GM12892 (cell line): ENCODE data around the gene POLA1.

Experiments
- DNase-seq: peaks from one replicate; pipeline ENCODE4 v3.0.0; 2011; ENCODE audit not compliant: insufficient read length
- FAIRE-seq: peaks from 2 replicates; lab custom pipeline; 2011; peaks lifted over from hg19 to GRCh38; lab: Jason Lieb, UNC
- POLR2A ChIP-seq: IDR thresholded peaks from 2 replicates; pipeline ENCODE4 v1.6.1; 2011; ENCODE audit warnings: low read depth, low read length, control low read depth
- POLR2AphosphoS5 ChIP-seq: IDR thresholded peaks from 2 replicates; pipeline ENCODE4 v1.6.1; 2011; ENCODE audit warnings: low read depth, low read length, control low read depth
- TAF1 ChIP-seq: IDR thresholded peaks from 2 replicates; pipeline ENCODE4 v1.6.1; 2011; ENCODE audit warnings: low read depth, mild to moderate bottlenecking, control low read depth, low read length, borderline replicate concordance

The POLA1 gene

GRCh38 chrX:24963823-24964222, 270.1 kb downstream of the POLA1 start:
- no peak for DNase-seq
- TF ChIP-seq TAF1: no peak
- no peak for TF ChIP-seq POLR2AphosphoS5
- TF ChIP-seq POLR2A: no peak
- no peak for FAIRE-seq

DNA sequence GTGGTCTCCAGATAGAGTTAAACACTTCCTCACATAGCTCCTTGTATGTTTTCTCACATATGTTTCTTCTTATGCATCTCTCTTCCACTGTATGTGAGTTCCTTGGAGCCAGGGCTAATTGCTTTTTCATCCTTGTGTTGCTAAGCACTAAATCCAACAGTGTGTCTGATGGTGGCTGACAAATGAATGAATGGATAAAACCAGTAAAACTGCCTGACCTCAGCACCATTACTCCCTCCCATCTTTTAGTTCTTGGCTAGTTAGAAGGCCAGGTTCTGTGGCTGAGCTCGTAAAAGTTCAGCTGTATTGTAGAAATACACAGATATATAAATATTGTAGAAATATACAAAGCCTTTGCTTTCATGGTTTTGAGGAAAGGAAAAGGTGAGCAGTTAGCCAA, 271.7 kb downstream of the POLA1 start:
- DNase-seq (no peak), FAIRE-seq (no peak)
- no peak for TF ChIP-seq TAF1
- no peak for TF ChIP-seq POLR2AphosphoS5
- no peak for TF ChIP-seq POLR2A

GRCh38 chrX:24969812-24970211, 276.1 kb downstream of the POLA1 start:
- FAIRE-seq (no peak), DNase-seq (no peak)

DNA sequence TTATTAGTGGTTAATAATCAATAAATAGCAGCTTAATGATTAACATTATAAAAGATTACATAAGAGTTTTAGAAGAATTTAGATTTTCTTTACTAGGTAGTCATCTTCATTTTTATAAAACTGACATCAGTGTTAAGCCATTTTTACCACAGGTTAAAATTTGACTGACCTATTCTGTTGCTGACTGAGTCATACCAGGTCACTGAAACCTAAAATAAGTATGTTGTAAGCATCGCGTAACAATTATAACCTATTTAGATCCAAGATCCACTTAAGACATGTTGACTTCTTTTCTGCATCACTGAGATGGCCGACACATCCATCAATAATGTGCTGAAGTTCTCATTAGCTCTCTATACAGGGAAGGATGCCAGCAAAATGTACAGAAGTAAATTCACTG, 285.4 kb downstream of the POLA1 start:
- FAIRE-seq (no peak), DNase-seq (no peak)
- TF ChIP-seq POLR2A: no peak
- TF ChIP-seq POLR2AphosphoS5: no peak
- TF ChIP-seq TAF1: no peak

More at GRCh38 chrX:24969812-24970211, 276.1 kb downstream of the POLA1 start:
- no peak for TF ChIP-seq POLR2AphosphoS5
- no peak for TF ChIP-seq TAF1
- no peak for TF ChIP-seq POLR2A

- DNase-seq (no peak), FAIRE-seq (no peak)
- TF ChIP-seq POLR2A (no peak), TAF1 (no peak), POLR2AphosphoS5 (no peak)
These were observed 287.3 kb downstream of the POLA1 start for GRCh38 chrX:24981030-24981429.

DNA sequence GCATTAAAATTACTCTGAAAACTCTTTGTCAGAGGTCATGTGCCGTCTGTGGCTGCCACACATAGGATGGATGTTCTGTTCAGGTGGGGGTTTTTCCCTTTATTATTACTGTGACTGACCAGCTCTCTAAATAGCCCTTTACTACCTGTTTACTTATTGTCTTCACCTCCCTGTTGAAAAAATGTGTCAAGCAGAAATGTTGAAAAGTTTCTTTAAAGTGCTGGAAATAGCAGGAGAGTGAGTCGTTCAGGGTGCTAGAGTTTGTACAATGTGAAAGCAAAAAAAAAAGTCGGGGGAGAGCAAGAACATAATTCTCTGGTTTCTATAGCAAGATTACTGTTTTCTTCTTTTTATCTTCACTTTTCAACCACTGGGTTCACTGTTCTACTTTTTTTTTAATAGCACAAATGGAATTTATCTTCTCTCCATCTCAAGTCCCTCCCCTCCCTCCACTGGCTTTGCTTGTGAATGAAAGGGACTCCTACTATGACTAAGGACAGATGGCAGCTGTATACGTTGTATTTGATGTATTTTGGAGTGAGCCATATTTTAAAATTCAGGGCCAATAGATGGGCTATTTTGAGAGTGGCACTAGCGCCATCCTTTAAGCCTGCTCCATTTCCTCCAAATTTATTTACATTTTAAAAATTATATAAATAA, 288.7 kb downstream of the POLA1 start:
- no peak for TF ChIP-seq TAF1
- TF ChIP-seq POLR2A: no peak
- TF ChIP-seq POLR2AphosphoS5: no peak
- FAIRE-seq (no peak), DNase-seq (no peak)

GRCh38 chrX:24983931-24984330, 290.2 kb downstream of the POLA1 start:
- TF ChIP-seq POLR2A (no peak), POLR2AphosphoS5 (no peak)
- FAIRE-seq (no peak), DNase-seq (no peak)

- no peak for FAIRE-seq
- TF ChIP-seq POLR2AphosphoS5: no peak
These were observed 291.4 kb downstream of the POLA1 start for GRCh38 chrX:24985120-24985519.

GRCh38 chrX:24987731-24988130, 294.0 kb downstream of the POLA1 start:
- DNase-seq (no peak), FAIRE-seq (no peak)
- TF ChIP-seq TAF1 (no peak), POLR2AphosphoS5 (no peak), POLR2A (no peak)

More at GRCh38 chrX:24985120-24985519, 291.4 kb downstream of the POLA1 start:
- DNase-seq: no peak

GRCh38 chrX:24988314-24988713, 294.6 kb downstream of the POLA1 start:
- TF ChIP-seq TAF1 (no peak), POLR2AphosphoS5 (no peak), POLR2A (no peak)
- FAIRE-seq: no peak
- DNase-seq: no peak

DNA sequence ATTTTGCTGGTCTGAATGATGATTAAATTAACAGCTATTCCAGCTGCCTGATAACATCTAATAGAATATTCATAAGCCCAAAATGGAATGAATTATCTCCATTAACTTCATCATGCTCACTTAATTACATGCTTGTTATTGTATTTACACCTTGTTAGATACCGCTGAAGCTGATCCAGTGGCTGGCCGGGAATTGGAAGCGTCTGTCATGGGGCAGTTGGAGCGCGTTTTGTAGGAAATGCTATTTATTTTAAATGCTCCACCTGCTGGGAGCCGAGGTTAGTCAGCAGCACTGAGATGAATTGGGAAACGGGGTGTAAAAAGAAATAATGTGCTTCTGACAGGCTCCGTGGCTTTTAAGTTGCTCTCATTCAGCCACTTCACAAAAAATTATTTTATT, 296.8 kb downstream of the POLA1 start:
- TF ChIP-seq POLR2A (no peak), TAF1 (no peak), POLR2AphosphoS5 (no peak)
- DNase-seq (no peak), FAIRE-seq (no peak)

DNA sequence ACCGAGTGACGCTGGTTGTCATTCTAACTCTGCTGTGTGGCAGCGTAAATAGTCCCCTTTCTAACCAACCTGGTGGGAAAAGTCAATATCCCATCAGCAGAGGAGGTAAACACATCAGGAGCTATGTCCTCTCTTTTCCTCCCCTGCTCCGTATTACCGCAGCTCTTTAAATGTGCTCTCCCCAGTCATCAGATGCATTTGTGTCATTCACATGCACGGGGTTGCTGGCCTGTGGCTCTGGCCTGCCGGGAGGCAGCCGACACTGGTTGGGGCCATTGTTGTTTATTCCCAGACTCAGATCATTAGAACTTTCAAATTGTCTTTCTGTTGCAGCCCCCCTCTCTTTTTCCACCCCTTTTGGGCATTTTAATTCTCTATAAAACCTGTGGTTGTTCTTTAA, 300.2 kb downstream of the POLA1 start:
- no peak for FAIRE-seq

DNA sequence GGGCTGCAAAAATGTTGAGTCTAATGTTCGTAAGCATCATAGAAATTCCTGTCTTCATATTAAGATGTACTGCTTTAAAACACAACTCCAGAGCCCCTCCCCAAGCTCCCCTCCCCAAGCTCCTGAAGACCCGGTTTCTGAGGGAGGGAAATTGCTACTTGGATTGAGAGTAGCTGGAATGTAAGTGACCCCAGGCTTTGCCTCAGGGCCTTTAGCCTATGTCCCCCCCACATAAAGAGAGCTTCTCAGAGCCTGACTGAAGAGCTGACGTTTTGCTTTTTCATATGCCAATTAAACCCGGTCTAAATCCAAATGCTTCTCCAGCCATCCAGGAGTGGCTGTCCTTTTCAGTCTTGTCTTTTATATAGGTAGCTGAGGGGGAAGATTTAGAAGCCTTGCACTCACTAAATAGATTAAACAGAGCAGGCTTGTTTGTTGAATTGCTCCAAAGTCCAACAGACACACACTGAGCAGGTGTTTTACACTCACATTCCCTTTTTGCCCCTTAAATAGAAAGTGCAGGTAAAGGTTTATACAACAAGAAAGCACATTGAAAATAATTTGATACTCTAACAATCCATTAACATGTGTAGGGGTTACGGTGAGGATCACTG, 302.5 kb downstream of the POLA1 start:
- no peak for DNase-seq
- no peak for TF ChIP-seq TAF1
- TF ChIP-seq POLR2AphosphoS5: no peak
- no peak for TF ChIP-seq POLR2A
- no peak for FAIRE-seq

More for the DNA sequence above, 300.2 kb downstream of the POLA1 start:
- no peak for DNase-seq
- TF ChIP-seq POLR2AphosphoS5 (no peak), POLR2A (no peak), TAF1 (no peak)
